ENCODE results near the gene COQ2.

- TF ChIP-seq EZH2 (IDR thresholded peaks at IDR 0.05; ENCODE audit: insufficient read depth, poor library complexity, severe bottlenecking) (no peak), EZH2phosphoT487 (IDR thresholded peaks at IDR 0.05; ENCODE audit: insufficient read depth, low read depth) (no peak)
These were observed 45.0 kb upstream of the COQ2 start for GRCh38 chr4:83329521-83330110.
